Hematopoietic multipotent progenitor cell treated with erythropoietin and hydrocortisone succinate and interleukin-3 and kit ligand, for 15 days (in vitro differentiated cells): ENCODE data around the gene CCNB1IP1.
"Not testable (repeated sequence)": the region's sequence is repeated elsewhere in the genome, so short reads cannot be mapped to it uniquely, and the experiment has no call there.

Experiments
- DNase-seq: peaks from one replicate; pipeline ENCODE4 v3.0.0-alpha.2; 2015; ENCODE audit warnings: low spot score

The CCNB1IP1 gene

GRCh38 chr14:20332431-20332787 lies 670 bp downstream of the CCNB1IP1 start:
- DNase-seq = no peak

DNA sequence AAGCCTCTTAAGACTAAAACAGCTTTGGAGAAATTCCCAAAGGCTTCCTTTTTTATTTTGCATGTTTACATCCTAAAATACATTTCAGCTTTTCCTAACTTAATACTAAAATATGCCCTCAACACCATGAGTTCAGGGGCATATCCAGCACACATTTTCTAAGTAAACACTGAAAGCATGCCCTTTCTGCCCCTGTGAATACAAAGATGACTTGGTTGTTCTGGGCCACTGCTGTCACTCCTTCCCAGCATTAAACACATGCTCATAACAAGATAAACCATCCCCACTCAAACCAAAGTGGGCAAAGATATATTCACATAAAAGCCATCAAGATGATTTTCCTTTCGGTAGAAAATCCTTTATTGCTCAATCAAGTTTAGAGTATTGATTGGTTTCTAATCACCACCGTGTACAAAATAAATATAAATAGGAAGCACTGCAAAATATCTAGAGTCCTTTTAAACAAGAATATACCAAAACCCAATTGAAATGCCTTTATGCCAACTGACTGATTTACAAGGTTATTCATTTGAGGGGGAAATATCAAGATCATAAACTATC lies 1.9 kb downstream of the CCNB1IP1 start:
- no peak for DNase-seq

GRCh38 chr14:20329355-20329754 lies 3.7 kb downstream of the CCNB1IP1 start:
- no peak for DNase-seq

- no peak for DNase-seq
Observed at GRCh38 chr14:20328705-20329104, 4.4 kb downstream of the CCNB1IP1 start.

GRCh38 chr14:20327005-20327869 lies 5.8 kb downstream of the CCNB1IP1 start:
- peak; percentile 81 for DNase-seq

DNA sequence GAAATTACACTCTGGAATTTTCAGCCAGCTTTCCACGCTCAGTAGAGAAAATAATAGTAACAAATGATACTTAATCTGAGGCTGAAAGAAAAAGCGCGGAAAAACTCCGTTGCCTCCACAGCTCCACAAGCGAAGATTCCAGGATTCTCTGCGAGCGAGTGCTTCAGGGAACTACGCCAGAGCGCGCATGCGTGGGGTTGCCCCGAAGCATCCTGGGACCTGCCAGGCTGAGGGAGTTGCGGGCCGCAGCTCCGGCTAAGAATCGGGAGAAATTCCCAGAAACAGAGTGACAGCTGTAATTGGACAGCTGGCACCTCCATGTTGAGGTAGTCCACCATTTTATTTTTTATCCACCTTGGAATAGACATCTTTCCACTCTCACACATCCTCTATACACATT lies 15.4 kb downstream of the CCNB1IP1 start:
- DNase-seq = no peak

GRCh38 chr14:20314026-20314425 lies 19.1 kb downstream of the CCNB1IP1 start:
- no peak for DNase-seq

GRCh38 chr14:20306079-20306423 lies 27.0 kb downstream of the CCNB1IP1 start:
- no peak for DNase-seq

DNA sequence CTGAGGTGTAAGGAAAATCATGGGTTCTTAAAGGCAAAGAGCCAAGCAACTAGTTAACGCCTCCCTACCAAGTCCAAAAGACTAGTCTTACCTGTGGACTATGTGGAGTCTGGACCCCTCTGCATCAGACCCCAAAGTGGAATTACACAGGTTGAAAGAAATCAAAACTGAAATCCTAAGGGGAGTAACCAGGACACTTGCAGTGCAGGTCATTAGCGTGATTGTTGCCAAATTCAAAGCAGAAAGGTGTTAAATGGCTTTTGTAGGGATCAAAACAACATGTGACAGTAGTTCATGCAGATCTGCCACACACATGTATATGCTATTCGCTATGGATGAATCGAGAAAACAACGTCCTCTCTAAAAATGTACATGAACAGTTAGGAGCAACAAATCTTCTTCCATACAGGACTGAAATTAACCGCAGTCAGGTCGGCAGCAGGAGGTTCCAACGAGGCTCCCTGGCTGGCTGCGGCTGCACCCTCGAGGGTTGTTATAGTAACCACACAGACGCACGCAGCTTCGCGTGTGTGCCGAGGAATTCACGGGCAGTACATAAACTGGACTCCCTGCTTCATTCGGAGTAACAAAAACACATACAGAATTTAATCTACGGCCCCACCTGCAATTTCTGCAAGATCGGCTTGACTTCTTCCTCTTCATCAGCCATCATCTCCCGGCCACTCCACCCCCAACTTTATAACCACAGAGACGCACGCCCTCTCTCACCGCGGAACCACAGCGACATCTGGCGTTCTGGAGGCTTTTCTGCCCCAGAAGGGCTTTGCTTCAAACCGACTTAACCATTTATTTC lies 27.6 kb downstream of the CCNB1IP1 start, which contains the start of gene TTC5:
TSS of gene TTC5 (minus strand) at position 687 of the 814 bp plus-strand sequence. CDS start at position 673, 14 bp downstream.
- DNase-seq = peak; percentile 89

DNA sequence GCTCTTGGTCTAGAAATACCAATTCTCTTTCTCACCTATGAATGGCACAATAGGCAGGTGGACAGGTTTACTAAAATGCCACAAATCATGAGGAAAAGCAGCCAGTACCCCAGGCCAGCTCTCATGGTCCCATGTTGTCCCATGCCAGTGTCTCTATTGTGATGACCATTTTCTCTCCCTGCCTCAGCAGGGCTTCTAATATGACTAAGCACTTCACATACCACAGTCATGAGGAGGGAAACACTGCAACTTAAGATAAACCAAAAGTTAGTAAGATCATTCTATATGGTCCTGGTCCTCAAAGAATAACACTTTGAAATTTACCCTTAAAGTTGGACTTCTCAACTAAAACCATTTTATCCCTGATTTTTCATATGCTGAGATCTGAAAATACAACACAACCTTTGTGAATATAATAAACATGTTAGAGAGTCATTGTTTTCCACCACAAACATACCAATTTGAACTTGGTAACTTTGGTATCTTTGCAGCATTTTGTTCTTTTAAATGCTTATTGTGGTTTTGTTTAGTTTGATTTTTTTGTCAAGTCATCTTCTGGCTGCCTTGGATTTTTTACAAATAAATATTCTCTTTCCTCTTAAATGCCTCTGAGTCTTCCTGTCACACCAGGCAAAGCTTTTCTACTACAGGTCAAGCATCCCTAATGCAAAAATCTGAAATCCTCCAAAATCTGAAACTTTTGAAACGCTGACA lies 30.9 kb downstream of the CCNB1IP1 start:
- no peak for DNase-seq

DNA sequence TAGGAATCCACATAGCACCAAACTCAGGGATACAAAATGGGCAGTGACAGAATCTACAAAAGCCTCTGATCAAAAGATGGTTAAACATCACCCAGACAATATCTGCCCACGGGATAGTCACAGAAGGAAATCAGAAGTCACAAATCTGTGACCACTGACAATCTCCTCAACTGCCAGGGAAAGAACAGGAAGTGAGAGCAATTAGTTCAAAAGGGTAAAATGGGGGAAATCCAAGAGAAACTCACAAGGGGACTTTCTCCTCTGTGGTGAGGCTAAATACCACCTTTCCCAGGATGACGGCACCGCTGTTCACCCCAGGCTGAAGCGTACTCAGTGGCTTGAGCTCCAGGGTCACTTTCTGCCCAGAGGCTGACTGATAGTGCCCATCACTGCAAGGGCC lies 38.0 kb downstream of the CCNB1IP1 start:
- DNase-seq = no peak

- no peak for DNase-seq
Observed at GRCh38 chr14:20294636-20295035, 38.4 kb downstream of the CCNB1IP1 start.

- DNase-seq = not testable (repeated sequence)
Observed at GRCh38 chr14:20281998-20282397, 51.1 kb downstream of the CCNB1IP1 start.

- DNase-seq = not testable (repeated sequence)
Observed at GRCh38 chr14:20280265-20280664, 52.8 kb downstream of the CCNB1IP1 start.

DNA sequence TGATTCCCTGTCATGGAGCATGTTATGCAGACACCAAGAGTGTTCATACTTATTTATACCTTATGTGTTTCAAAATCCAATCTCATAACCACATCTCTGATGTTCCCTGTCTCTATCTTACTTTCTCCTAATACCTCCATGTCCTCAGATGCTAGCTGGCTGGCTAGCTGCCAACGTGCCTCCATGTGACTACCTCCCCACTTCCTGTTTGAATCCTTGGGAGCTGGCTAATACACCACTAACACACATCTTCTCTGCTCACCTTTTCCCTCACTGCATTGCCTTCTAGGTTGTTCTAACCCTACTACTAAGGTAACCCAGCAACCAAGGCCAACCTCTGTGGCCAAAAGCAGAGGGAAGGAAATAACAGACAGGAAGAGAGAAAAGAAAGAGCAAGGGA lies 54.7 kb downstream of the CCNB1IP1 start:
- no peak for DNase-seq

- DNase-seq = no peak
Observed at GRCh38 chr14:20277409-20277808, 55.7 kb downstream of the CCNB1IP1 start.

- no peak for DNase-seq
Observed at GRCh38 chr14:20274062-20274461, 59.0 kb downstream of the CCNB1IP1 start.

DNA sequence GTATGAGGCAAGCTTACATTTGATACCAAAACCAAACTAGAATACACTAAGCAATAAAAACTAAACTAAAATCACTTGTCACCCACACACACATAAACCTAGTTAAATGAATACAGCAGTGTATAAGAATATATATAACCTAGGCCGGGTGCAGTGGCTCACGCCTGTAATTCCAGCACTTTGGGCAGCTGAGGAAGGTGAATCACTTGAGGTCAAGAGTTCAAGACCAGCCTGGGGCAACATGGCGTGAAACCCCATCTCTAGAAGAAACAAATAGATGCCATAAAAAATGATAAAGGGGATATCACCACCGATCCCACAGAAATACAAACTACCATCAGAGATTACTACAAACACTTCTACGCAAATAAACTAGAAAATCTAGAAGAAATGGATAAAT lies 68.7 kb downstream of the CCNB1IP1 start:
- DNase-seq = not testable (repeated sequence)

DNA sequence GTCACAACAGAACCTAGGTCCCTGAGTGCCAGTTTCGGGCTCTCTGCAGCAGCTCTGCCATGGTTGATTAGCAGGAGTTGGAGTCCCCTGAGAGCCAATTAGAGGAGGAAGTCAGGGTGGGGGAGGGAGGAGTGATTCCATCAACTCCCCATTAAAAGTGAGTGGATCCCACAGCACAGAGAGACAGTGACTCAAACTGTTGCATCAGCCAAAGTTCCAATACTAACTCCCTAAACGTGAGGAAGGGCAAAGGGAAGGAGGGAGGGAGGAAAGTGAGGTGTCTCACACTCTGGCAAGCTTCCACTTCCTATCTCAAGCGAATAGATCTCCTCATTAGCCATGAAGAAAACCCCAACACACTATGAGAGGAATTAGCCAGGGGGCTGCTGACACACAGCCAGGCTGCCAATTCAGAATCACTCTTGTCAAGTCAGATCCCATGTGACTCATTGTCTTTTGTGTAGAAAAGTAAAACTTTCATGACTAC lies 70.4 kb downstream of the CCNB1IP1 start:
- DNase-seq = no peak
